Natural killer cell treated with Interleukin-12 subunit alpha and Interleukin-12 subunit beta and Interleukin-15 and Interleukin-18, amount 100 ng/mL, for 72 hours (primary cell): ENCODE measurements around the gene CILP2. TPM values are rescaled to one million over a fixed set of nuclear protein-coding genes. Genes with fewer than 3 reads are reported as not detected.

Experiments used
- ATAC-seq, 2 donors: fragments of 150-1000 bp; cut with Tn5 transposase in 1 of 2; sonication (Bioruptor Pico), chemical (Tn5 transposase) in 1 of 2; 2 replicates each; pipeline ENCODE4 v1.10.0; 2021
- DNase-seq: peaks from one replicate; pipeline ENCODE4 v3.0.0; 2022; ENCODE audit warnings: low spot score
- H3K27ac Mint-ChIP-seq, 2 donors: 1 replicate in 1 of 2; 2 replicates in 1 of 2; pipeline ENCODE4 v1.8.0; 2022; ENCODE audit warnings: mixed read lengths in 2 of 2, mild to moderate bottlenecking in 1 of 2, moderate library complexity in 1 of 2
- H3K27me3 Mint-ChIP-seq, 2 donors: 1 replicate in 1 of 2; 2 replicates in 1 of 2; pipeline ENCODE4 v1.8.0; 2022; ENCODE audit warnings: mixed read lengths in 2 of 2
- H3K36me3 Mint-ChIP-seq: one replicate; pipeline ENCODE4 v1.8.0; 2022; ENCODE audit warnings: mixed read lengths
- H3K4me1 Mint-ChIP-seq, 2 donors: 1 replicate in 1 of 2; 2 replicates in 1 of 2; pipeline ENCODE4 v1.8.0; 2022; ENCODE audit warnings: low read depth in 2 of 2, mixed read lengths in 2 of 2, mild to moderate bottlenecking in 1 of 2
- H3K4me3 Mint-ChIP-seq: one replicate; pipeline ENCODE4 v1.8.0; 2022; ENCODE audit warnings: mixed read lengths
- H3K9me3 Mint-ChIP-seq: 2 replicates; pipeline ENCODE4 v1.8.0; 2022; ENCODE audit warnings: mixed read lengths
- total RNA-seq, 2 donors: library from RNA; stranded (reverse); gene quantifications; one replicate each; pipeline ENCODE4 v1.2.3, GENCODE V29; 2022

Gene CILP2
- total RNA-seq, 2 donors from 2014 or later = 0.21 to 0.42 TPM

DNA sequence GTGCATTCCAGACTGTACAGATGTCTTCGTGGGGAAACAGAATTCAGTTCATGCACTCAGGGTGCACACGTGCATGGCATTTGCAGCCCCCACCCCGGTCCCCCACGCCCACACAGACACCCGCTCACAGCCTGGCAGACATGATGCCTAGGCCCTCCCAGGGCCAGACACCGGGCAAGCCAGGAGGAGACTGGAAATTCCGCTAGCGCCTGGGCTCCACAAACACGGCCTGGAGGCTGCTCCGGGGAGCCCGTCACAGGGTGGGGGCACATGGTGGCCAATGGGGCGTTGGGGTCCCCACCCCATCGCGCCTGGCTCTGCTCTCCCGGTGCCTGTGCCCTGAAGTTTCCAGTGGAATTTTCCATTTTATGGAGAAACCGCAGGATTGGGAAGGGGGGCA is 3.6 kb downstream of the CILP2 start:
- no peak overlapping the region for H3K27ac Mint-ChIP-seq

GRCh38 chr19:19542507-19542906 is 4.4 kb downstream of the CILP2 start:
- no peaks in the 10 kb centered on the region for H3K9me3 Mint-ChIP-seq

More for the DNA sequence above, 3.6 kb downstream of the CILP2 start:
- Mint-ChIP-seq H3K4me3 (peak overlapping the region; percentile 28), H3K36me3 (no peaks in the 10 kb centered on the region), H3K4me1 (peaks cover 13 to 21% of the 10 kb centered on the region in 2 donors), H3K9me3 (no peaks in the 10 kb centered on the region), H3K27me3 (peaks cover 0 to 12% of the 10 kb centered on the region in 2 donors)
- no peak for DNase-seq
- ATAC-seq = no peak

DNA sequence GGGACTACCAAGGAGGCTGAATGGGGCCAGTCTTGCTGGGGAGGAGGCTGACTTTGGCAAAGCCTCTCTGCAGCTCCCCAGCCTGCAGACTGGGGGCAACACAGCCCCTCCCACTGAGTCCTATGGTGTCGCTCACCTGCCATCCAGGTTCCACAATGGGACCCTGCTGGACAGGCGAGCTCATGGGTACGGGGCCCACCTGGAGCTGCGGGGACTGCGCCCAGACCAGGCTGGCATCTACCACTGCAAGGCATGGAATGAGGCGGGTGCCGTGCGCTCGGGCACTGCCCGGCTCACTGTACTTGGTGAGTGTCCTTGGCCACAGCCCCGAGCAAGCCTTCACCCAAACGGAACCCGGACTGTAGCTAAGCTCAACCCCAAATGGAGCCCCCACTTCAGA is 5.0 kb downstream of the CILP2 start:
- ATAC-seq (no peak), DNase-seq (no peak)
- Mint-ChIP-seq H3K4me1 (peaks cover 13% of the 10 kb centered on the region in 2 donors), H3K36me3 (no peaks in the 10 kb centered on the region), H3K27me3 (peaks cover 0 to 5% of the 10 kb centered on the region in 2 donors), H3K4me3 (no peak overlapping the region), H3K27ac (no peak overlapping the region), H3K9me3 (no peaks in the 10 kb centered on the region)

More at GRCh38 chr19:19542507-19542906, 4.4 kb downstream of the CILP2 start:
- H3K4me3 Mint-ChIP-seq = no peak overlapping the region
- H3K27ac Mint-ChIP-seq = no peak overlapping the region
- no peaks in the 10 kb centered on the region for H3K36me3 Mint-ChIP-seq
- DNase-seq (no peak), ATAC-seq (no peak)
- H3K27me3 Mint-ChIP-seq = peaks cover 0 to 9% of the 10 kb centered on the region in 2 donors
- peaks cover 13 to 17% of the 10 kb centered on the region in 2 donors for H3K4me1 Mint-ChIP-seq

DNA sequence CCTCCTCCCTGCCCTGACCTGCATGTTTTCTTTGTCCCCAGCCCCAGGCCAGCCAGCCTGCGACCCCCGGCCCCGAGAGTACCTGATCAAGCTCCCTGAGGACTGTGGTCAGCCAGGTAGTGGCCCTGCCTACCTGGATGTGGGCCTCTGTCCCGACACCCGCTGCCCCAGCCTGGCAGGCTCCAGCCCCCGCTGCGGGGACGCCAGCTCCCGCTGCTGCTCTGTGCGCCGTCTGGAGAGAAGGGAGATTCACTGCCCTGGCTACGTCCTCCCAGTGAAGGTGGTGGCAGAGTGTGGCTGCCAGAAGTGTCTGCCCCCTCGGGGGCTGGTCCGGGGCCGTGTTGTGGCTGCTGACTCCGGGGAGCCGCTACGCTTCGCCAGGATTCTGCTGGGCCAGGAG is 5.6 kb downstream of the CILP2 start:
- no peak for ATAC-seq
- Mint-ChIP-seq H3K4me1 (peaks cover 11% of the 10 kb centered on the region in 2 donors), H3K36me3 (no peaks in the 10 kb centered on the region), H3K27me3 (peaks cover 0 to 4% of the 10 kb centered on the region in 2 donors), H3K27ac (no peak overlapping the region), H3K9me3 (no peaks in the 10 kb centered on the region), H3K4me3 (no peak overlapping the region)
- no peak for DNase-seq

DNA sequence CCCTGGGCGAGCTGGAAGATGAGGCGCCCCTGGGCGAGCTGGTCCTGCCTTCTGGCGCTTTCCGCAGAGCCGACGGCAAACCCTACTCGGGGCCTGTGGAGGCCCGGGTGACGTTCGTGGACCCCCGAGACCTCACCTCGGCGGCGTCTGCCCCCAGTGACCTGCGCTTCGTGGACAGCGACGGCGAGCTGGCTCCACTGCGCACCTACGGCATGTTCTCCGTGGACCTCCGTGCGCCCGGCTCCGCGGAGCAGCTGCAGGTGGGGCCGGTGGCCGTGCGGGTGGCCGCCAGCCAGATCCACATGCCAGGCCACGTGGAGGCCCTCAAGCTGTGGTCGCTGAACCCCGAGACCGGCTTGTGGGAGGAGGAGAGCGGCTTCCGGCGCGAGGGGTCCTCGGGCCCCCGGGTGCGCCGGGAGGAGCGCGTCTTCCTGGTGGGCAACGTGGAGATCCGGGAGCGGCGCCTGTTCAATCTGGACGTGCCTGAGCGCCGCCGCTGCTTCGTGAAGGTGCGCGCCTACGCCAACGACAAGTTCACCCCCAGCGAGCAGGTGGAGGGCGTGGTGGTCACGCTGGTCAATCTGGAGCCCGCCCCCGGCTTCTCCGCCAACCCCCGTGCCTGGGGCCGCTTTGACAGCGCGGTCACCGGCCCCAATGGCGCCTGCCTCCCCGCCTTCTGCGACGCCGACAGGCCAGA is 6.3 kb downstream of the CILP2 start:
- no peaks in the 10 kb centered on the region for H3K36me3 Mint-ChIP-seq
- no peaks in the 10 kb centered on the region for H3K9me3 Mint-ChIP-seq
- DNase-seq (no peak), ATAC-seq (no peak)
- no peaks in the 10 kb centered on the region for H3K27me3 Mint-ChIP-seq
- H3K27ac Mint-ChIP-seq = no peak overlapping the region
- peaks cover 6% of the 10 kb centered on the region in 2 donors for H3K4me1 Mint-ChIP-seq
- H3K4me3 Mint-ChIP-seq = no peak overlapping the region

- no peak for ATAC-seq
- H3K4me1 Mint-ChIP-seq = peaks cover 6% of the 10 kb centered on the region in 2 donors
- no peaks in the 10 kb centered on the region for H3K9me3 Mint-ChIP-seq
- no peak for DNase-seq
- H3K4me3 Mint-ChIP-seq = no peak overlapping the region
- no peaks in the 10 kb centered on the region for H3K27me3 Mint-ChIP-seq
- H3K27ac Mint-ChIP-seq = no peak overlapping the region
- no peaks in the 10 kb centered on the region for H3K36me3 Mint-ChIP-seq
Observed at GRCh38 chr19:19544954-19545591, 7.0 kb downstream of the CILP2 start.

- DNase-seq (no peak), ATAC-seq (no peak)
- Mint-ChIP-seq H3K27me3 (no peaks in the 10 kb centered on the region), H3K9me3 (no peaks in the 10 kb centered on the region), H3K4me3 (no peak overlapping the region), H3K27ac (no peak overlapping the region), H3K36me3 (no peaks in the 10 kb centered on the region), H3K4me1 (peaks cover 4 to 6% of the 10 kb centered on the region in 2 donors)
Observed at GRCh38 chr19:19545707-19546106, 7.6 kb downstream of the CILP2 start.

DNA sequence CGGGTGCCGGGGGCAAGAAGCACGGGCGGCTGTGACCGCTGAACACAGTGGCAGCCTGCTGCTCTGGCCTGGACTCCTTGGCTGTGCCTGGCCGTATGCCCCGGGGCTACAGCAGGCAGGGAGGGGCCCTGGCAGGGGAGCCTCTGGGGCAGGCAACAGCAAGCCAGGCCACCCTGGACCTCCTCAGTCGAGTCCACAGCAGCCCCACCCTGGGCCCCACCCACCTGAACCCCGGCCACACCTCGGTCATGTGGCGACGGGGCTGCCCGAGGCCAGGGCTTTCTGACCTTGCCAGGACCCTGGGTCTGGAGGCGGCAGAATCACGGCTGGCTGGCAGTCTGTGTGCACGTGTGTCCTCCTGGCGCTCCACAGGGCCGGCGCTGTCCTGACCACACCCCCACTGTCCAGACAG is 8.7 kb downstream of the CILP2 start:
- Mint-ChIP-seq H3K4me3 (no peak overlapping the region), H3K9me3 (no peaks in the 10 kb centered on the region), H3K36me3 (no peaks in the 10 kb centered on the region), H3K4me1 (peaks cover 3 to 6% of the 10 kb centered on the region in 2 donors), H3K27ac (no peak overlapping the region), H3K27me3 (no peaks in the 10 kb centered on the region)
- ATAC-seq = no peak
- no peak for DNase-seq

DNA sequence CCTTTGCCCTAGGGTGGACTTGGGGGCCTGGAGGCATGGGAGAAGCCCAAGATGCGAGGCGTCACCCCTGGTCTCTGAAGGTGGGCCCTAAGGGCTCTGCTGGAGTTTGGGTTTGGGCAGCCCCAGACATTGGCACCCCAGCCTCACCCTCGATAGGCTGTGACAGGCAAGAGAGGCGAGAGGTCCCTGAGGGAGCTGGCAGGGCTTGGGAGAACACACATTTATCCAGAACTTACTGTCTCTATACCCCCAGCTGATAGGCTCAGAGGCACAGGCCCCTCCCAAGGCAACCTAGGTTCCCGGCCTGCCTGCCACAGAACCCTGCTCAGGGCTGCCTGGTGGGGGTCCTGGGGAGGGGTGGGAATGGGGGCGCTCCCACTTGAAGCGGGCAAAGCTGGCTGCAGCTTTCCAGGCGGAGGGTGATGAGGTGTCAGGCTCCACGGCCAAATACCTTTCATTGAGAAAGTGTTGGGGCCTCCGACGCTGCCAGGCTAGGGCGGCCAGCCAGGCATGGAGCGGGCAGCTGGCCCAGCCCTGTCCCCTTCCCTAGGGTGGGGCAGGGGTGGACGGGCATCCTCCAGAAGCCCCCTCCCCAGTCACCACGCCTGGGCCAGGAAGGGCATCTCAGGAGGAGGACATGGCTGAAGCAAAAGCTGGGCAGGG is 9.7 kb downstream of the CILP2 start:
- Mint-ChIP-seq H3K27me3 (no peaks in the 10 kb centered on the region), H3K4me3 (no peak overlapping the region), H3K9me3 (no peaks in the 10 kb centered on the region), H3K27ac (no peak overlapping the region), H3K36me3 (no peaks in the 10 kb centered on the region), H3K4me1 (no peaks in the 10 kb centered on the region)
- DNase-seq = no peak
- ATAC-seq = no peak

- Mint-ChIP-seq H3K36me3 (no peaks in the 10 kb centered on the region), H3K4me1 (no peaks in the 10 kb centered on the region), H3K4me3 (no peak overlapping the region), H3K27me3 (no peaks in the 10 kb centered on the region), H3K9me3 (no peaks in the 10 kb centered on the region), H3K27ac (no peak overlapping the region)
- DNase-seq = no peak
- no peak for ATAC-seq
Observed at GRCh38 chr19:19548915-19549759, 11.1 kb downstream of the CILP2 start.

GRCh38 chr19:19549804-19550464 is 11.9 kb downstream of the CILP2 start:
- ATAC-seq = no peak
- Mint-ChIP-seq H3K4me1 (peaks cover 0 to 3% of the 10 kb centered on the region in 2 donors), H3K36me3 (no peaks in the 10 kb centered on the region)

GRCh38 chr19:19550485-19550929 is 12.4 kb downstream of the CILP2 start:
- no peak for ATAC-seq
- Mint-ChIP-seq H3K27ac (no peak overlapping the region), H3K4me1 (peaks cover 0 to 3% of the 10 kb centered on the region in 2 donors), H3K4me3 (no peak overlapping the region), H3K27me3 (no peaks in the 10 kb centered on the region), H3K36me3 (no peaks in the 10 kb centered on the region), H3K9me3 (no peaks in the 10 kb centered on the region)
- no peak for DNase-seq

More at GRCh38 chr19:19549804-19550464, 11.9 kb downstream of the CILP2 start:
- DNase-seq = no peak
- no peak overlapping the region for H3K27ac Mint-ChIP-seq
- H3K27me3 Mint-ChIP-seq = no peaks in the 10 kb centered on the region
- no peak overlapping the region for H3K4me3 Mint-ChIP-seq
- H3K9me3 Mint-ChIP-seq = no peaks in the 10 kb centered on the region
